Measurements from ENCODE around the gene PRPF6. TPM values are rescaled to one million over a fixed set of nuclear protein-coding genes. Genes with fewer than 3 reads are reported as not detected.
A peak's percentile ranks its signal among the peaks of the same experiment; 100 is the strongest.

Gene PRPF6
- total and polyA plus RNA-seq, 2 of the 13 experiments (the other 11 are each of a cell fraction or from before 2014, with no cell fraction given) = 63.7 to 101 TPM

DNA sequence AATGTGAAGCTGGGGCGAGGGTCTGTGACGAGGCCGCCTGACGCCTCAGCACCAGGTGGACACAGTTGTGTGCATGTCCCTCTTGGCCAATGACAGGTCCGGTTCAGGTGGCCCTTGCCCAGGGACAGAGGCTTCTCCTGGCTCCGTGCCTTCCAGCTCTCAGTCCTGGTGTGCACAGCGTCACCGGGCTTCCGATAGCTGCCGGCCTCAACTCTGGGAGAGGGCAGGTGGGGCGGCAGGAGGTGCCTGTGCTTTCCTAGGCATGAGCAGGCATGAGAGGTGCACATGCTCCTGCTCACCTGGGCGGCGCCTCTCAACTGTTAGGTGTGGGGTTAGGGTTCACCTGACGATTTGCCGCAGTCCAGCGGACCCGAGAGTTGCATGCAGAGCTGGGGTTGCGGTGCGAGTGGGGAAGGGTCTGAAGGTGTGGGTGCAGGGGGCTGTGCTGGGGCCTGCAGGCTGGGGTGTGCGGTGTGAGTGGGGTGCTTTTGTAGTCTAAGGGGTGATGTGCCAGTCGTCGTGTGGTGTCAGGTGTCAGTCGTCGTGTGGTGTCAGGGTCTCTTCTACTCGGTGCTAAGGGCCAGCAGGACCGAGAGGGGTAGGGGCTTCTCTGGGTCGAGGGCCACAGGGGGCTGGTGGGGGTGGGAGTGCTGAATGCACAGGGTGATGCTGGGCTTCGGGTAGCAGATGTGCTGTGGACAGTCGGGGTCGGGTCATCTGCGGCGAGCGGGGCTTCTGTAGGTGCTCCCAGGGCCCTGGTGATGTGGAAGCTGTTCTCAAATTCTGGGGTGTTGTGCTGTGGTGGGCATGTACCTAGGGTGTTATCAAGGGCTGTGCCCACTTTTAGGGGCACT is 72.3 kb downstream of the PRPF6 start (continued):
- TF ChIP-seq ZNF512B (CRISPR knock-in tag; IDR thresholded peaks at IDR 0.05; ENCODE audit: borderline replicate concordance) (peak; percentile 3; the same call in 1 of the 2 replicates), SP2 (CRISPR knock-in tag; IDR thresholded peaks at IDR 0.05) (peak; percentile 25; the same call in 1 of the 2 replicates), ZSCAN31 (CRISPR knock-in tag; IDR thresholded peaks at IDR 0.05; ENCODE audit: low read depth) (no peak), ZNF572 (CRISPR knock-in tag; IDR thresholded peaks at IDR 0.05) (0 out of 2 replicates have a peak, but pooled peaks have one; percentile 88), ZNF615 (CRISPR knock-in tag; IDR thresholded peaks at IDR 0.05; ENCODE audit: borderline replicate concordance) (no peak), SAP130 (CRISPR knock-in tag; IDR thresholded peaks at IDR 0.05; ENCODE audit: low read depth) (peak; percentile 96), CC2D1A (CRISPR knock-in tag; IDR thresholded peaks at IDR 0.05) (no peak), PHF21A (CRISPR knock-in tag; IDR thresholded peaks at IDR 0.05) (no peak; the same call in 1 of the 2 replicates), NFKB2 (CRISPR knock-in tag; IDR thresholded peaks at IDR 0.05; ENCODE audit: borderline replicate concordance) (no peak), LCORL (IDR thresholded peaks at IDR 0.05) (no peak), LCORL (CRISPR knock-in tag; IDR thresholded peaks at IDR 0.05) (peak; percentile 13; the same call in 1 of the 2 replicates), RFX1 (IDR thresholded peaks at IDR 0.05) (0 out of 2 replicates have a peak, but pooled peaks have one; percentile 2), ZNF451 (CRISPR knock-in tag; IDR thresholded peaks at IDR 0.05) (peak; percentile 97), ZIK1 (CRISPR knock-in tag; IDR thresholded peaks at IDR 0.05; ENCODE audit: borderline replicate concordance, low read depth) (peak; percentile 88; the same call in 1 of the 2 replicates), PPARG (CRISPR knock-in tag; conservative IDR thresholded peaks at IDR 0.05) (no peak), ZNF326 (CRISPR knock-in tag; IDR thresholded peaks at IDR 0.05; ENCODE audit: borderline replicate concordance) (peak; percentile 50; the same call in 1 of the 2 replicates)
- TF ChIP-seq, protein P1, sequence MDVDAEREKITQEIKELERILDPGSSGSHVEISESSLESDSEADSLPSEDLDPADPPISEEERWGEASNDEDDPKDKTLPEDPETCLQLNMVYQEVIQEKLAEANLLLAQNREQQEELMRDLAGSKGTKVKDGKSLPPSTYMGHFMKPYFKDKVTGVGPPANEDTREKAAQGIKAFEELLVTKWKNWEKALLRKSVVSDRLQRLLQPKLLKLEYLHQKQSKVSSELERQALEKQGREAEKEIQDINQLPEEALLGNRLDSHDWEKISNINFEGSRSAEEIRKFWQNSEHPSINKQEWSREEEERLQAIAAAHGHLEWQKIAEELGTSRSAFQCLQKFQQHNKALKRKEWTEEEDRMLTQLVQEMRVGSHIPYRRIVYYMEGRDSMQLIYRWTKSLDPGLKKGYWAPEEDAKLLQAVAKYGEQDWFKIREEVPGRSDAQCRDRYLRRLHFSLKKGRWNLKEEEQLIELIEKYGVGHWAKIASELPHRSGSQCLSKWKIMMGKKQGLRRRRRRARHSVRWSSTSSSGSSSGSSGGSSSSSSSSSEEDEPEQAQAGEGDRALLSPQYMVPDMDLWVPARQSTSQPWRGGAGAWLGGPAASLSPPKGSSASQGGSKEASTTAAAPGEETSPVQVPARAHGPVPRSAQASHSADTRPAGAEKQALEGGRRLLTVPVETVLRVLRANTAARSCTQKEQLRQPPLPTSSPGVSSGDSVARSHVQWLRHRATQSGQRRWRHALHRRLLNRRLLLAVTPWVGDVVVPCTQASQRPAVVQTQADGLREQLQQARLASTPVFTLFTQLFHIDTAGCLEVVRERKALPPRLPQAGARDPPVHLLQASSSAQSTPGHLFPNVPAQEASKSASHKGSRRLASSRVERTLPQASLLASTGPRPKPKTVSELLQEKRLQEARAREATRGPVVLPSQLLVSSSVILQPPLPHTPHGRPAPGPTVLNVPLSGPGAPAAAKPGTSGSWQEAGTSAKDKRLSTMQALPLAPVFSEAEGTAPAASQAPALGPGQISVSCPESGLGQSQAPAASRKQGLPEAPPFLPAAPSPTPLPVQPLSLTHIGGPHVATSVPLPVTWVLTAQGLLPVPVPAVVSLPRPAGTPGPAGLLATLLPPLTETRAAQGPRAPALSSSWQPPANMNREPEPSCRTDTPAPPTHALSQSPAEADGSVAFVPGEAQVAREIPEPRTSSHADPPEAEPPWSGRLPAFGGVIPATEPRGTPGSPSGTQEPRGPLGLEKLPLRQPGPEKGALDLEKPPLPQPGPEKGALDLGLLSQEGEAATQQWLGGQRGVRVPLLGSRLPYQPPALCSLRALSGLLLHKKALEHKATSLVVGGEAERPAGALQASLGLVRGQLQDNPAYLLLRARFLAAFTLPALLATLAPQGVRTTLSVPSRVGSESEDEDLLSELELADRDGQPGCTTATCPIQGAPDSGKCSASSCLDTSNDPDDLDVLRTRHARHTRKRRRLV (CRISPR knock-in tag; IDR thresholded peaks at IDR 0.05) = no peak; the same call in 1 of the 2 replicates
- TF ChIP-seq, protein P2, sequence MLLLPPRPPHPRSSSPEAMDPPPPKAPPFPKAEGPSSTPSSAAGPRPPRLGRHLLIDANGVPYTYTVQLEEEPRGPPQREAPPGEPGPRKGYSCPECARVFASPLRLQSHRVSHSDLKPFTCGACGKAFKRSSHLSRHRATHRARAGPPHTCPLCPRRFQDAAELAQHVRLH (CRISPR knock-in tag; IDR thresholded peaks at IDR 0.05; ENCODE audit: borderline replicate concordance, low read depth) = peak; percentile 72; the same call in 1 of the 2 replicates
- TF ChIP-seq, protein P3, sequence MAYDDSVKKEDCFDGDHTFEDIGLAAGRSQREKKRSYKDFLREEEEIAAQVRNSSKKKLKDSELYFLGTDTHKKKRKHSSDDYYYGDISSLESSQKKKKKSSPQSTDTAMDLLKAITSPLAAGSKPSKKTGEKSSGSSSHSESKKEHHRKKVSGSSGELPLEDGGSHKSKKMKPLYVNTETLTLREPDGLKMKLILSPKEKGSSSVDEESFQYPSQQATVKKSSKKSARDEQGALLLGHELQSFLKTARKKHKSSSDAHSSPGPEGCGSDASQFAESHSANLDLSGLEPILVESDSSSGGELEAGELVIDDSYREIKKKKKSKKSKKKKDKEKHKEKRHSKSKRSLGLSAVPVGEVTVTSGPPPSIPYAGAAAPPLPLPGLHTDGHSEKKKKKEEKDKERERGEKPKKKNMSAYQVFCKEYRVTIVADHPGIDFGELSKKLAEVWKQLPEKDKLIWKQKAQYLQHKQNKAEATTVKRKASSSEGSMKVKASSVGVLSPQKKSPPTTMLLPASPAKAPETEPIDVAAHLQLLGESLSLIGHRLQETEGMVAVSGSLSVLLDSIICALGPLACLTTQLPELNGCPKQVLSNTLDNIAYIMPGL (CRISPR knock-in tag; IDR thresholded peaks at IDR 0.05; ENCODE audit: borderline replicate concordance in 1 of 2, low read depth in 1 of 2) = peak in 1 of 2 experiments; percentile 85; a peak in 2 of 4 replicates

Data from HepG2 (cell line).